ENCODE data around the gene ABHD3.
"Not testable (repeated sequence)": the region's sequence is repeated elsewhere in the genome, so short reads cannot be mapped to it uniquely, and the experiment has no call there.

Gene ABHD3

DNA sequence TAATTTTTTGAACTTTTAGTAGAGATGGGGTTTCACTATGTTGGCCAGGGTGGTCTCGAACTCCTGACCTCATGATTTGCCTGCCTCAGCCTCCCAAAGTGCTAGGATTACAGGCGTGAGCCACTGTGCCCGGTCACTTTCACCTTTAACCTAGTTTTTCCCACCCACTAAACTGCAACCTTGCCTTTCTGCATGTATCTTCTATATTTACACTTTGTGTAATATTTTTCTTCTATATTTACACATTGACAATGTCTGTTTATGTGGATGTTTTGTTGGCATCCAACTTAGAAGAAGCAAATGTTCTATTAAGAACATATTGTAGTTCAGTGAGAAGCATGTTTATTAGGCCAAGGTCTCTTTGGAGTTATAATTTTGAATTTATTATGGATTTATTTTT, 65.8 kb downstream of the ABHD3 start:
- no peak for DNase-seq

DNA sequence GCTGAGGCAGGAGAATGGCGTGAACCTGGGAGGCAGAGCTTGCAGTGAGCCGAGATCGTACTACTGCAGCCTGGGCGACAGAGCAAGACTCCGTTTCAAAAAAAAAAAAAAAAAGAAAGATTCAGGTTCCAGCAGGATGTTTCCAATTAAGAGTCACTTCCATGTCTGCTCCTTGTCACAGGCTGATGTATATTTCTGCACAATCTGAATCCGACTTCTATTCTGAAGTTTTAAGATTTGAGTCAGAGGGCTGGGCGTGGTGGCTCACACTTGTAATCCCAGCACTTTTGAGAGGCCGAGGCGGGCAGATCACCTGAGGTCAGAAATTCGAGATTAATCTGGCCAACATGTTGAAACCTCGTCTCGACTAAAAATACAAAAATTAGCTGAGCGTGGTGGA, 67.8 kb downstream of the ABHD3 start:
- DNase-seq, result no peak

DNA sequence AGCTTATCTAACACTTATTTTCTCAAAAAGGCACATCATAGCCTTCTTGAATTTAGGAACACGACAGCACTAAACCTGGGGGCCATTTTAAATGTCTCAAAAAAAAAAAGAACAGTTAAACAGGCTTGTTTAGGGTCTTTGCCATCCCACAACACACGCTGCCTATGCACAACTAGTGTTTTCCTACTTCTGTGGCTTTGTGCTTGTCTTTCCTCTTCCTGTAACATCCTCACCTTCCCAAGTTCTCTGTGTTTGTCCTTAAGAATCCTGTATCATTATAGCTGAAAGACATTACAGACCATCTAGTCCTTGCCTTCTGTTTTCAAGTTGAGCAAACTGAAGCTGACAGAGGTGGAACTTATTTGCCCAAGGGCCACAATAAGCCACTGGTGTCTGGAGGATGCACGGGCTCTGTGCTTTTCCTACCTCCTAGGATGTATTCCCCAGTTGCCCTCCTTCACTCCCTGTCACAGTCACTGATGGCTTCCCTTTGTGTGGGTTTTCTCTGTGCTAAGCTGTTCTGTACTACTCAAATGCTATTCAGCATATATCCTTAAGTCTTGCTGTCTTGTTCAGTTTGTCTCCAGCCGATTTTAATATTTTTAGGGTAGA, 69.9 kb downstream of the ABHD3 start:
- DNase-seq, result no peak

DNA sequence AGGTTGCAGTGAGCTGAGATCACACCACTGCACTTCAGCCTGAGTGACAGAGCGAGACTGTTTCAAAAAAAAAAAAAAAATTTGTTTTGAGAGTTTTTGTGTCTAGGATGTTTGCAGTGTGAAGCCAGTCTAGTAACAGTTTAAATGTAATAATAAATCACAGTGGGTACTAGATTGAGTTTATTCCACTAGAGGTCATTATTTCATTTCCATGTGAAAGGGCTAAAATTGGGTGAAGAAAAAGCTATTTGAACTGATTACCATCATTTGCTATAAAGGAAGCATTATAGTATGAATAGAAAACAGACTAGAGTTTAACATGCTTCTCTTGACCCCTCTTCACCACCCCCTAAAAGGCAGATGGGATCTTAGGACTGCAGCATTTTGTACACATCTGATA, 72.2 kb downstream of the ABHD3 start:
- DNase-seq, result no peak

DNA sequence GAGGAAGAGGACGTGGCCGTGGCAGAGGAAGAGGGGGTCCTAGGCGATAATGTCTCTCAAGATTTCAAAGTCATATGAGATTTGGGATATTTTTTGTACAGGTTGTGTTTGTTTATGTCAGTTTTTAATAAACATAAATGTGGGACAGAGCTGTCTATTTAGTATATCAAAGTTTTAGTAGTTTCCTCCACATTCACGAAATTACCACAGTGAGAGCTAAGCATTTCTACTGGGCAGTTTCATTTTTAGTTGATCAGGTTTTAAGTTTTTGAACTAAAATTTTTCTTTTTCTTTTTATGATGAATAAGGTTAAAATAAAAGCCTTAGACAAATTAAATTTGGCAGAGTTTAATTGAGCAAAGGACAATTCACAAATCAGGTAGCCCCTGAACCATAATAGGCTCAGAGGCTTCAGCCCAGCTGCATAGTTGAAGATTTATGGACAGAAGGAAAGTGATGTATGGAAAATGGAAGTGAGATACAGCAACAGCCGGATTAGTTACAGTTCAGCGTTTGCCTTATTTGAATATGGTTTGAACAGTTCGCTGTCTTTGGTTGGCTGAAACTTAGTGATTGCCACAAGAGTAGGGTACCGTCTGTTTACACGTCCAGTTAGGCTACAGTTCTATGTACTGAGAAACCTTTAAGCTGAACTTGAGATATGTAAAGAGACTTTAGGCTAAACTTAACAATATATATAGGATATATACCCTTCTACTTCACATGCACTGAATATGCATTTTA, 75.3 kb downstream of the ABHD3 start:
- DNase-seq, result no peak

DNA sequence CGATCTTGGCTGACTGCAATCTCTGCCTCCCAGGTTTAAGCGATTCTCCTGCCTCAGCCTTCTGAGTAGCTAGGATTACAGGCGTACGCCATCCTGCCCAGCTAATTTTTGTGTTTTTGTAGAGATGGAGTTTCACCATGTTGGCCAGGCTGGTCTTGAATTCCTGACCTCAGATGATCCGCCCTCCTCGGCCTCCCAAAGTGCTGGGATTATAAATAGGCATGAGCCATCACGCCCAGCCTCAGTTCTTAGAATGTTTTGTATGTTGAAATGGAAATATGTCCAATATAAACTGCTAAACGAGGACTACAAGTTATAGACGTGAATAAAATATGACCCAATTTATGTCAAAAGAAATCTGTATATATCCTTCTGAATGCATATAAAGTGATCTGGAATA, 82.9 kb downstream of the ABHD3 start:
- not testable (repeated sequence) for DNase-seq

DNA sequence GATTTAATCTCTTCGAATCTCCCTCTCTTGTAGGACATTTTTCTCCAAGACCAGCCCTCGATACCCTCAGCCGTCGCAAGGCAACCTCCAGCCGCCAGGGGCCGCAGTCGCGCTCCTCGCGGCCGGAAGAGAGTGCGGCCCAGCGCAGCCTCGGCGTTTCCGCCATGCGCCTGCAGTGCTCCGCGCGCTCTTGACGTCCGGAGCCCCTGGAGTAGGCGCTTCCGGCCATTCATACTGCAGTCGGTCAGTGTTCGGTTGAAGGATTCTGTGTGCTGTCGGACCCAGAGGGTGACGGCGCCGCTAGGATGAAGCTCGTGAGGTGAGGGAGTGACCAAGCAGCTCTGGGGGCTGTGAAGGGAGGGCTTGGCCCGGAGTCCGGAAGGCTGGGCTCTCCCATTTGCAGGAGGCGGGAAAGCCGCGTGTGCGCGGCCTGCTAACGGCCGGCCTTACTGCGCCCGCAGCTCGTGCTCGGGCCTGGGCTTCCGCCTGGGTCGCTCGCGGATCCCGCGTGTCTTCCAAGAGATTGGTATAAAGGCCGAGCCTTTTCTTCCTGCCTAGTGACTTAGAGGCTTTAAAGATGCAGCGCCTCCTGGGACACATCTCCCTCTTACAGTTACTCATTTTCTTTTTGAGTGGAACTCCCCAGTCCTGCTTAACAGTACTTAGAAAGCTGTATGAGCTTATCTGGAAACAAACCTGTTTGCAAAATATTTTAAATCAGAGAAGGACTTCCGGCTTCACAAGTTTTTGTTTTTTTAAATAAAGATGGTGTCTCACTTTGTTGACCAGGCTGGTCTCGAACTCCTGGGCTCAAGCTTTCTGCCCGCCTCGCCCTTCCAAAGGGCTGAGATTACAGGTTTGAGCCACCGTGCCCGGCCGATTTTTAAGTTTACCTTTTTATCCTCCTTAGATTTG, 92.2 kb downstream of the ABHD3 start, which contains the start of gene SNRPD1:
Gene SNRPD1 (plus strand): TSS at position 190 of the 915 bp plus-strand sequence. CDS start 116 bp downstream, at position 306.
- peak; percentile 93 to 96 (median 96) for DNase-seq

DNA sequence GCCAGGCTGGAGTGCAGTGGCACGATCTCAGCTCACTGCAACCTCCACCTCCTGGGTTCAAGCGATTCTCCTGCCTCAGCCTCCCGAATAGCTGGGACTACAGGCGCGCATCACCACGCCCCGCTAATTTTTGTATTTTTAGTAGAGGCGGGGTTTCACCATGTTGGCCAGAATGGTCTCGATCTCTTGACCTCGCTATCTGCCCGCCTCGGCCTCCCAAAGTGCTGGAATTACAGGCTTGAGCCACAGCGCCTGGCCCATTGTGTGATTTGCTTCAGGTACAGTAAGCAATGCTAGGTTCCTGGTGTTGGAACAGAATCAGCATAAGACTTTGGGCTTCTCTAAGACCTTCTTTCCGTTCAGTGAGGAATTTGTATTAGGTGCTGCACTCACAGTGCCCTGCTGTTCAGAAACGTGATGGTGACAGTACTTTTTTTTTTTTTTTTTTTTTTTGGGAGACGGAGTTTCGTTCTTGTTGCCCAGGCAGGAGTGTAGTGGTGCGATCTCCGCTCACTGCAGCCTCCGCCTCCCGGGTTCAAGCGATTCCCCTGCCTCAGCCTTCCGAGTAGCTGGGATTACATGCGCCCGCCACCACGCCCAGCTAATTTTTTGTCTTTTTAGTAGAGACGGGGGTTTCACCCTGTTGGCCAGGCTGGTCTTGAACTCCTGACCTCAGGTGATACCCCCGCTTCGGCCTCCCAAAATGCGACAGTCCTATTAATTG, 93.0 kb downstream of the ABHD3 start:
- not testable (repeated sequence) for DNase-seq

DNA sequence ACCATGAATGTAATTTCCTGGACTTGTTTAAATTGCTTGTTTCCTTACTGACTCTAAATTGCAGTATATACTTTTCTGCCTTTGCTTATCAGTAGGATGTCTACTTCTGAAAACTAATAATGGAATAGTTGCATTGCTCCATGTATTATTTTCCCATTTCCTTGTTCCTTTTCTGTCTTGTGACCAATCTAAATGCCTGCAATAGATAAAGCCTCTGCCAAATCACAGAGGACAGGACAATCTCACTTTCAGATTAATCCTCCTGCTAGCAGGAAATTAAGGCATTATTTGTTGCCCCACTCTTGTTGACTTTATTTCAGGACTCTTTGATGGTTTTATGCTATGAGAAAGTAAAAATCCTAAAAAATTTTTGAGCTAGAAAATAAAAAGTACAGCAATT, 99.4 kb downstream of the ABHD3 start:
- no peak for DNase-seq

DNA sequence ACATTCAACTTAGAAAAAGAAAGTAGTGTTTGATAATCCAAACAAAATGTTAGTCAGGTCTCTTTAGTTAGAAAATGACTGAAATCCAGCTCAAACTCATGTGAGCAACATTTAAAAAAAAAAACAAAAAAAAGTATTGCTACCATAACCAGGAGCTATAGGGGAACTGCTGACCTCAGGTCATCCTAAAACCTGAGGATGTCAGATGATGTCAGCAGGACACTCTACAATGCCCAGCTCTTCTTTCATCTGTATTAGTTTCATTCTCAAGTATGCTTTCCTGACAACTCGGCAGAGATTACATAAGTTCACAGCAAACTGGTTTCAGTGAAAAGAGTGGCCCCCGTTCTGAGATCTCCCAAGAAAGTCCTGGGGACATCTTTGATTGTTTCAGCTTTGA, 99.9 kb downstream of the ABHD3 start:
- DNase-seq, result peak; percentile 26 to 46 (median 42)

DNA sequence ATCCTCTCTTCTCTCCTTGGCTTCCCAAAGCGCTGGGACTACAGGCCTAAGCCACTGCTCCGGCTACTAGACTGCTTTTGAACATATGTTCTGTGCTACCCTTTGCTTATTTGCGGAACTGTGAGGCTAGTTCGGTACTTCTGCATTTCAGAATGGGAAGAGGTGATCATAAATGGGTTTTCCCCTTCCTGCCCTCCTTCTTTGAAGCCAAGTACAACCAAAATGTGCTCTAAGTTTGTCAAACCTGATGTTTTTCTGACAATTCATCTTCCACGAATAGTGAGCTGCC, 102.3 kb downstream of the ABHD3 start:
- peak; percentile 77 to 88 (median 82) for DNase-seq
